Immature natural killer cell (primary cell): Measurements from ENCODE around the gene SLC22A3. TPM values are rescaled to one million over a fixed set of nuclear protein-coding genes. Genes with fewer than 3 reads are reported as not detected.

ENCODE experiments used
- DNase-seq, 3 donors: peaks; one replicate each; pipeline ENCODE4 v3.0.0; 2022; ENCODE audit warnings: mixed read lengths in 1 of 3
- H3K27ac Mint-ChIP-seq, 6 donors: one replicate each; pipeline ENCODE4 v1.8.0; 2020; ENCODE audit warnings: mixed read lengths in 6 of 6, mild to moderate bottlenecking in 5 of 6, inconsistent platforms in 4 of 6, moderate library complexity in 3 of 6
- H3K27me3 Mint-ChIP-seq, 3 donors: one replicate each; pipeline ENCODE4 v1.8.0; 2020 to 2021; ENCODE audit warnings: low read depth in 3 of 3, mild to moderate bottlenecking in 3 of 3, mixed read lengths in 3 of 3, moderate library complexity in 3 of 3, inconsistent platforms in 1 of 3
- H3K36me3 Mint-ChIP-seq, 3 donors: one replicate each; pipeline ENCODE4 v1.8.0; 2020; ENCODE audit warnings: mixed read lengths in 3 of 3, inconsistent platforms in 2 of 3, mild to moderate bottlenecking in 2 of 3
- H3K4me1 Mint-ChIP-seq, 2 donors: one replicate each; pipeline ENCODE4 v1.8.0; 2020; ENCODE audit warnings: inconsistent platforms in 2 of 2, mild to moderate bottlenecking in 2 of 2, mixed read lengths in 2 of 2, moderate library complexity in 1 of 2
- H3K4me3 Mint-ChIP-seq, 5 donors: one replicate each; pipeline ENCODE4 v1.8.0; 2020; ENCODE audit warnings: mild to moderate bottlenecking in 5 of 5, mixed read lengths in 5 of 5, inconsistent platforms in 3 of 5, moderate library complexity in 3 of 5
- H3K9me3 Mint-ChIP-seq, 6 donors: one replicate each; pipeline ENCODE4 v1.8.0; 2020; ENCODE audit warnings: mild to moderate bottlenecking in 6 of 6, mixed read lengths in 6 of 6, inconsistent platforms in 4 of 6, moderate library complexity in 3 of 6
- polyA plus RNA-seq, 3 donors: library from polyadenylated mRNA; unstranded; fragments of 300-500 nt; fragmentation: Illumina TruSeq; gene quantifications; one replicate each; pipeline ENCODE4 v1.2.3, GENCODE V29; 2021

Gene SLC22A3
- polyA plus RNA-seq, 3 donors from 2014 or later = 0.11 TPM; not detected in 2

- Mint-ChIP-seq H3K4me3 (no peak overlapping the region), H3K27me3 (peaks cover 0 to 3% (median 0%) of the 10 kb centered on the region in 3 donors), H3K9me3 (peaks cover 0 to 10% (median 0%) of the 10 kb centered on the region in 6 donors), H3K36me3 (peaks cover 51 to 72% (median 61%) of the 10 kb centered on the region in 3 donors), H3K27ac (no peak overlapping the region), H3K4me1 (no peaks in the 10 kb centered on the region)
- no peak for DNase-seq
These were observed 152.5 kb downstream of the SLC22A3 start for GRCh38 chr6:160500639-160501038.

Other genes starting within 250 kb of the SLC22A3 start
- gene SLC22A1, start 226.6 kb upstream of the SLC22A3 start, polyA plus RNA-seq = 1 to 10 TPM in 1 of 3 donors, under 1 TPM in 1, not detected in 1; 0.44 to 2.1 TPM
- gene SLC22A2, start 89.6 kb upstream of the SLC22A3 start, polyA plus RNA-seq = not detected